H9 (cell line): Measurements from ENCODE around the gene THOC5. TPM values are rescaled to one million over a fixed set of nuclear protein-coding genes. Genes with fewer than 3 reads are reported as not detected.

Source experiments
- DNase-seq: peaks from one replicate; pipeline ENCODE4 v3.0.0-alpha.2; 2017
- H2AFZ ChIP-seq: one replicate; pipeline ENCODE4 v1.6.1; 2013; ENCODE audit warnings: mild to moderate bottlenecking, low read length, control low read depth, moderate library complexity
- H2AK5ac ChIP-seq: 2 replicates; pipeline ENCODE4 v1.6.1; 2013; ENCODE audit warnings: low read length, control low read depth, mixed read lengths; ENCODE audit not compliant: insufficient read length
- H2BK120ac ChIP-seq: one replicate; pipeline ENCODE4 v1.6.1; 2013; ENCODE audit warnings: low read depth, mild to moderate bottlenecking, low read length, control low read depth, inconsistent platforms; ENCODE audit not compliant: poor library complexity, severe bottlenecking
- H2BK12ac ChIP-seq: 2 replicates; pipeline ENCODE4 v1.6.1; 2013; ENCODE audit warnings: low read length, control low read depth, mixed read lengths, low read depth; ENCODE audit not compliant: insufficient read length
- H2BK15ac ChIP-seq: 2 replicates; pipeline ENCODE4 v1.6.1; 2013; ENCODE audit warnings: low read depth, low read length, control low read depth
- H2BK20ac ChIP-seq: one replicate; pipeline ENCODE4 v1.6.1; 2013; ENCODE audit warnings: low read depth, mild to moderate bottlenecking, low read length, control low read depth, inconsistent platforms; ENCODE audit not compliant: poor library complexity, severe bottlenecking
- H2BK5ac ChIP-seq: 2 replicates; pipeline ENCODE4 v1.6.1; 2013; ENCODE audit warnings: low read length, control low read depth, mixed read lengths; ENCODE audit not compliant: insufficient read length
- H3K14ac ChIP-seq: 2 replicates; pipeline ENCODE4 v1.6.1; 2013; ENCODE audit warnings: low read length, control low read depth; ENCODE audit not compliant: insufficient read depth
- H3K18ac ChIP-seq: 2 replicates; pipeline ENCODE4 v1.6.1; 2013; ENCODE audit warnings: low read depth, mild to moderate bottlenecking, mixed read lengths, low read length, control low read depth; ENCODE audit not compliant: insufficient read length
- H3K23ac ChIP-seq: 2 replicates; pipeline ENCODE4 v1.6.1; 2013; ENCODE audit warnings: low read length, control low read depth, mixed read lengths, low read depth; ENCODE audit not compliant: insufficient read length
- H3K23me2 ChIP-seq: 2 replicates; pipeline ENCODE4 v1.6.1; 2013; ENCODE audit warnings: low read depth, mild to moderate bottlenecking, mixed read lengths, low read length, control low read depth; ENCODE audit not compliant: insufficient read length, poor library complexity, severe bottlenecking
- H3K27ac ChIP-seq: 2 replicates; pipeline ENCODE4 v1.5.1; 2013; ENCODE audit warnings: low read length, control low read depth, mixed read lengths, low read depth; ENCODE audit not compliant: insufficient read length
- H3K27me3 ChIP-seq: 2 replicates; pipeline ENCODE4 v1.6.1; 2013; ENCODE audit warnings: low read length, control low read depth, inconsistent platforms; ENCODE audit not compliant: insufficient read depth
- H3K4ac ChIP-seq: 2 replicates; pipeline ENCODE4 v1.6.1; 2013; ENCODE audit warnings: low read depth, mild to moderate bottlenecking, control low read depth, inconsistent platforms, low read length, moderate library complexity
- H3K4me1 ChIP-seq: 2 replicates; pipeline ENCODE4 v1.6.1; 2013; ENCODE audit warnings: low read length, control low read depth, inconsistent platforms; ENCODE audit not compliant: insufficient read depth
- H3K4me2 ChIP-seq: 2 replicates; pipeline ENCODE4 v1.6.1; 2013; ENCODE audit warnings: low read length, control low read depth, mixed read lengths; ENCODE audit not compliant: insufficient read length, insufficient read depth
- H3K56ac ChIP-seq: 2 replicates; pipeline ENCODE4 v1.6.1; 2013; ENCODE audit warnings: low read depth, mild to moderate bottlenecking, mixed read lengths, low read length, control low read depth; ENCODE audit not compliant: insufficient read length
- H3K79me1 ChIP-seq: 2 replicates; pipeline ENCODE4 v1.6.1; 2013; ENCODE audit warnings: low read depth, mild to moderate bottlenecking, moderate library complexity, low read length, control low read depth, inconsistent platforms; ENCODE audit not compliant: insufficient read depth, poor library complexity, severe bottlenecking
- H3K79me2 ChIP-seq: 2 replicates; pipeline ENCODE4 v1.6.1; 2013; ENCODE audit warnings: low read length, control low read depth, inconsistent platforms; ENCODE audit not compliant: insufficient read depth
- H3K9ac ChIP-seq: 2 replicates; pipeline ENCODE4 v1.6.1; 2013; ENCODE audit warnings: low read length, control low read depth, mixed read lengths; ENCODE audit not compliant: insufficient read length; ENCODE audit errors: extremely low read depth
- H3K9me3 ChIP-seq: one replicate; pipeline ENCODE4 v1.6.1; 2013; ENCODE audit warnings: low read depth, low read length, inconsistent platforms; ENCODE audit not compliant: control insufficient read depth
- H3T11ph ChIP-seq: one replicate; pipeline ENCODE4 v1.6.1; 2013; ENCODE audit warnings: mild to moderate bottlenecking, low read length, control low read depth, inconsistent platforms
- H4K20me1 ChIP-seq: one replicate; pipeline ENCODE4 v1.6.1; 2013; ENCODE audit not compliant: control insufficient read depth, insufficient read length, insufficient read depth
- H4K5ac ChIP-seq: 2 replicates; pipeline ENCODE4 v1.6.1; 2013; ENCODE audit warnings: low read depth, mild to moderate bottlenecking, mixed read lengths, low read length, control low read depth; ENCODE audit not compliant: insufficient read length
- H4K8ac ChIP-seq: replicated peaks from 2 replicates; pipeline ENCODE4 v1.6.1; 2013; ENCODE audit warnings: low read length, control low read depth, mixed read lengths, low read depth; ENCODE audit not compliant: insufficient read length
- H4K91ac ChIP-seq: 2 replicates; pipeline ENCODE4 v1.6.1; 2013; ENCODE audit warnings: low read depth, mild to moderate bottlenecking, moderate library complexity, mixed read lengths, low read length, control low read depth; ENCODE audit not compliant: insufficient read length
- H3K27ac Mint-ChIP-seq, 3 experiments: 2 replicates in 2 of 3; 3 replicates in 1 of 3; pipeline ENCODE4 v1.8.0; 2020 to 2021; ENCODE audit warnings: mixed read lengths in 3 of 3, mild to moderate bottlenecking in 1 of 3, moderate library complexity in 1 of 3
- H3K27me3 Mint-ChIP-seq: 2 replicates; pipeline ENCODE4 v1.8.0; 2021; ENCODE audit warnings: low read depth, mild to moderate bottlenecking, moderate library complexity, mixed read lengths
- H3K36me3 Mint-ChIP-seq, 3 experiments: 2 replicates in 2 of 3; 3 replicates in 1 of 3; pipeline ENCODE4 v1.8.0; 2020 to 2021; ENCODE audit warnings: low read depth in 3 of 3, mixed read lengths in 3 of 3; ENCODE audit not compliant: insufficient read depth in 1 of 3
- H3K4me1 Mint-ChIP-seq, 2 experiments: 2 replicates each; pipeline ENCODE4 v1.8.0; 2020; ENCODE audit warnings: mixed read lengths in 2 of 2
- H3K4me3 Mint-ChIP-seq, 2 experiments: 2 replicates in 1 of 2; 3 replicates in 1 of 2; pipeline ENCODE4 v1.8.0; 2020 to 2021; ENCODE audit warnings: mild to moderate bottlenecking in 2 of 2, mixed read lengths in 2 of 2, moderate library complexity in 1 of 2
- H3K9me3 Mint-ChIP-seq, 2 experiments: 2 replicates in 1 of 2; 3 replicates in 1 of 2; pipeline ENCODE4 v1.8.0; 2020; ENCODE audit warnings: mild to moderate bottlenecking in 2 of 2, mixed read lengths in 2 of 2, moderate library complexity in 1 of 2
- CTCF ChIP-seq: fragments of 200-600 bp; sonication (generic); conservative IDR thresholded peaks from 3 replicates; pipeline ENCODE4 v1.8.0; 2021; ENCODE audit warnings: antibody characterized with exemption, mild to moderate bottlenecking
- WGBS: extraction: QIAGEN DNeasy Blood & Tissue Kit; methylation state at CpG from one replicate; pipeline ENCODE4 v1.1.7; 2013; ENCODE audit warnings: missing lambda C conversion rate, low lambda C conversion rate, mixed read lengths; ENCODE audit not compliant: insufficient read length; ENCODE audit errors: extremely low coverage; 5-methylcytosine and 5-hydroxymethylcytosine counted together
- total RNA-seq: library from RNA; stranded (reverse); gene quantifications from 2 replicates; pipeline ENCODE4 v1.2.1, GENCODE V29; 2021

The THOC5 gene
- total RNA-seq, 1 experiment from 2014 or later: 71.8 TPM

- Histone ChIP-seq H3K4me2 (no peak overlapping the region), H2BK15ac (no peak overlapping the region), H3K27ac (no peak overlapping the region), H3K27me3 (no peaks in the 10 kb centered on the region), H2AK5ac (no peak overlapping the region), H4K5ac (no peak overlapping the region), H3K14ac (no peak overlapping the region), H2AFZ (no peak overlapping the region), H4K20me1 (no peaks in the 10 kb centered on the region), H2BK5ac (no peak overlapping the region), H3T11ph (no peak overlapping the region), H4K91ac (no peak overlapping the region), H3K56ac (no peak overlapping the region), H3K4me1 (no peaks in the 10 kb centered on the region), H2BK20ac (no peak overlapping the region), H3K79me2 (no peaks in the 10 kb centered on the region), H2BK12ac (no peak overlapping the region), H3K9me3 (no peaks in the 10 kb centered on the region), H3K79me1 (no peaks in the 10 kb centered on the region), H2BK120ac (no peak overlapping the region), H3K23me2 (no peaks in the 10 kb centered on the region), H3K23ac (no peak overlapping the region), H3K4ac (no peak overlapping the region), H3K9ac (no peak overlapping the region), H4K8ac (no peak overlapping the region), H3K18ac (no peak overlapping the region)
- no peak overlapping the region for H3K4me3 Mint-ChIP-seq
- no CpG with 5 or more reads among the region's 4 CpGs for WGBS
- peak overlapping the region in 1 of 3 experiments; percentile 80; a peak in 2 of 7 replicates for H3K27ac Mint-ChIP-seq
- no peaks in the 10 kb centered on the region for H3K27me3 Mint-ChIP-seq
- TF ChIP-seq CTCF: no peak
- DNase-seq: no peak
- peaks cover 38 to 87% (median 85%) of the 10 kb centered on the region in 3 experiments; a peak in 6 of 7 replicates for H3K36me3 Mint-ChIP-seq
- no peaks in the 10 kb centered on the region for H3K4me1 Mint-ChIP-seq
- H3K9me3 Mint-ChIP-seq: no peaks in the 10 kb centered on the region
These were observed 32.7 kb downstream of the THOC5 start for GRCh38 chr22:29520851-29521250.
